Stimulated activated CD4-positive, alpha-beta T cell treated with anti-CD3 and anti-CD28 coated beads, Interleukin-15, amount 100 ng/mL, for 48 hours (primary cell): Measurements from ENCODE around the gene PDE7B.
"Not testable (repeated sequence)": the region's sequence is repeated elsewhere in the genome, so short reads cannot be mapped to it uniquely, and the experiment has no call there.

ENCODE experiments used
- DNase-seq, 2 donors: peaks; one replicate each; pipeline ENCODE4 v3.0.0-alpha.2; 2020; ENCODE audit warnings: low read depth in 2 of 2

PDE7B gene

GRCh38 chr6:136111831-136112230, 260.3 kb downstream of the PDE7B start:
- no peak for DNase-seq

DNA sequence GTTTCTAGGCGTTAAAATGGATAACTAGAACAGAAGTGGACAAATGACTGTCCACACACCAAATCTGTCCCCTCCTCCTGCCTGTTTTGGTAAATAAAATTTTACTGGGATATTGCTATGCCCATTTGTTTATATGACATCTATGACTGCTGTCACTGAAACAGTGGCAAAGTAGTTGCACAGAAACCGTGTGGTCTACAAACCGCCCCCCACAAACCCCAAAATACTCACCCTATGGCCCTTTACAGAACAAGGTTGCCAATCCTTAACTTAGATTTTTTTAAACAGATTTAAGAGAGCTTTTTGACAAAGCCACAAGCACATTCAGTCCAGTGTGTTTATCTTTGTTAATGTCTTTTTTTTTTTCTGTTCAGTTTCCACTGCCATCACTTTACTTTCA, 260.8 kb downstream of the PDE7B start:
- DNase-seq: no peak

DNA sequence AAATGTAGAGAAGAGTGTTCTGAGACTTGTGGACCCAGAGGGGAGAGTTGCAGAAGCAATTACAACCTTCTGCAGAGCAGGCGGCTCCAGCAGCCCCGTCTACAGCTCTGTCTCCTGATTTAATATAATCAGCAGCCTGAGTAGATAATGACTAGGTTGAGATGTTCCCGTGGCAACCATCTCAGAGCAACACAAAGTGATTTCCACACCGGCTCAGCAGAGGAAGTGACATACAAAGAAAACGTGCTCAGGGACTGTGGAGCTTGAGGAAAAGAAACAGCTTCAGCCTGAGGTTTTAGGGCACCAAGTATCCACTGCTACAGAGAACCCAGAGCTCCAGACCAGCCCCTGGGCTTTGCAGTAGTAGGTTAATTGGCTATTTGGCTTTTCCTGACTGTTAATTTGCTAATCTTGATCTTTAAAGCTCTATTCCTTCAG, 262.3 kb downstream of the PDE7B start:
- DNase-seq: no peak

- DNase-seq: no peak
These were observed 263.2 kb downstream of the PDE7B start for GRCh38 chr6:136114661-136115060.

- DNase-seq: no peak
These were observed 264.4 kb downstream of the PDE7B start for GRCh38 chr6:136115941-136116340.

- DNase-seq: no peak
These were observed 265.6 kb downstream of the PDE7B start for GRCh38 chr6:136117081-136117480.

- DNase-seq: no peak
These were observed 267.3 kb downstream of the PDE7B start for GRCh38 chr6:136118787-136119186.

DNA sequence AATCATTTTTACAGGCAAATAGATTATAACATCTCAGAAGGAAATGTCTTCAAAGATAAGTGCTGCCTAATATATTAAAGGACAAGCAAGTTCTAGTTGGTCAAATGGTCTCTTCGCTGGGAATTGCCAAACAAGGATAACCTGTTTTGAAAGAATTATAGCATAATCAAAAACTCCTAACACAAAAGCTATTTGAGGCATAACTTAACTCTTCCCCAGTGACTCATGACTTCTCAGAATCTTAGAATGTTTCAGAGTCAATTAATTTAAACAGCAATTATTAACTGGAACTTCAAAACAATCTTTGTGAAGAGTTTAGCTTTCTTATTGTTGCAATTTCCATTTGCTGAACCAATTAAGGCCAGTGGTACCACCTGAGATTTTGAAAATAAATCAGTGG, 272.0 kb downstream of the PDE7B start:
- DNase-seq: no peak

DNA sequence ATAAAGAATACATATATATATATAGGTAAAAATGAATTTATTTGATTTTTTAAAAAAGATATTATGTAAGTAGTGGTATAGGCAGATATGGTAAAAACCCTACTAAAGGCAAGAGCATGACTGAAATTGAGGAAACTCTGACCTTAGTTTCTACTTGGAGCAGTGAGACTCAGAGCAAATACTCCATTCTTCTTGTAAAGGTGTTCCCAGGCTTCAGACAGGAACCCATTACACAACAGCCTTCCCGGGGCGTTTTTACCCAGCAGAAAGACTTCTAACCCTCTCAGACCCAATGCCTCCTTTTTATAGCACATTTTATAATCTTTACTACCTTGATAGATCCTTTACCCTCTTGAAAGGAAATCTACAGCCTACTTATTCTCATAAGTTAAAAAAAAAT, 274.1 kb downstream of the PDE7B start:
- no peak for DNase-seq

- no peak for DNase-seq
These were observed 276.4 kb downstream of the PDE7B start for GRCh38 chr6:136127873-136128272.

DNA sequence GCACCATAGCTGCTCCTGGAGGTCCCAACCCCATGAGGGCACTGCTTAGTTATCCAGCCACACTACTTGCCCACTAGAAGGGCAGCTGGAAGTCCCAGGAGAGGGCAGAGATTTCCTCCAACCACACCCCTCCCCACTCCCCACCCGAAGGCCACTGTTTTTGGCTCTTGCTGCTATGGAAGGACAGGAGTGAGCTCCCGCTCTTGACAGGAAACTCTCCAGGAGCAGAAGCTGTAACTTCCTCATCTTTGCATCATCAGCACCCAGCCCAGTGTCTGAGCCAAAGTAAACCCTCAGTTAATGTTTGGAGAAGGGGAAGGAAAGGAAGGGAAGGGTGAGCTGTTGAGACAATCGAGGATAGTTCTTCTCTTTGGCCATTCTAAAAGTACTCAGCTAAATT, 277.9 kb downstream of the PDE7B start:
- DNase-seq: no peak

DNA sequence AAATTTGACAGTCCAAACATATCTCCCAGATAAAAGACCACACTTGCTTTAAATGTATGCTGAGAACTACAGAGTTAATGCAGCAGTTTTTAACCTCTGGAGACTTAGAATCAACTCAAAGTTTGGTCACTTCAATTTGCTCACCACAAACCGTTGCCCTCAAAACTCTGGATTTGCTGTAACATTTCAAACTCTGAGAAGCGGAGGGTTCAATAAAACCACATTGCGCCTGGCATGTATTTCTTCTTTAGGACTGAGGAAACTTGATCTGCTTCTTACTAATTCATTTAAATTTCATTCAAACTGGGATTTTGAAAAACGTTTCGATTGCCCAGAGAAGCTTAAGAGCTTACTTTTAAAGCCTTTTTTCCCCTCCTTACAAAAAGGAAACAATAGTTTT, 282.8 kb downstream of the PDE7B start:
- no peak for DNase-seq

GRCh38 chr6:136134751-136135150, 283.2 kb downstream of the PDE7B start:
- no peak for DNase-seq

DNA sequence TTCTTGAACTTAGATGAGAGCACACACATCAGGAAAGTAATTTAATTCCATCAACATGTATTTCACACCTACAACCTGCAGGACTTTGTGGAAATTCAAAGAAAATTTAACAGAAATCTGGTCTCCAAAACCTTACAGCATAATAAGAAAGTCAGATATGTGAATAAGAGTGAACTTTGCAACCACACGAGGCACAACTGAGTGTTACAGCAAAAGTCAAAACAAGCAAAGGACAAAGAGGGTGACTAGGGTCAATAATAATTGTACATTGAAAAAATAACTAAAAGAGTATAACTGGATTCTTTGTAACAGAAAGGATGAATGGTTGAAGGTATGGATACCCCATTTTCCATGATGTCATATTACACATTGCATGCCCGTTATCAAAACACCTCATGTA, 284.8 kb downstream of the PDE7B start:
- no peak for DNase-seq

- DNase-seq: no peak
These were observed 285.6 kb downstream of the PDE7B start for GRCh38 chr6:136137008-136137692.

DNA sequence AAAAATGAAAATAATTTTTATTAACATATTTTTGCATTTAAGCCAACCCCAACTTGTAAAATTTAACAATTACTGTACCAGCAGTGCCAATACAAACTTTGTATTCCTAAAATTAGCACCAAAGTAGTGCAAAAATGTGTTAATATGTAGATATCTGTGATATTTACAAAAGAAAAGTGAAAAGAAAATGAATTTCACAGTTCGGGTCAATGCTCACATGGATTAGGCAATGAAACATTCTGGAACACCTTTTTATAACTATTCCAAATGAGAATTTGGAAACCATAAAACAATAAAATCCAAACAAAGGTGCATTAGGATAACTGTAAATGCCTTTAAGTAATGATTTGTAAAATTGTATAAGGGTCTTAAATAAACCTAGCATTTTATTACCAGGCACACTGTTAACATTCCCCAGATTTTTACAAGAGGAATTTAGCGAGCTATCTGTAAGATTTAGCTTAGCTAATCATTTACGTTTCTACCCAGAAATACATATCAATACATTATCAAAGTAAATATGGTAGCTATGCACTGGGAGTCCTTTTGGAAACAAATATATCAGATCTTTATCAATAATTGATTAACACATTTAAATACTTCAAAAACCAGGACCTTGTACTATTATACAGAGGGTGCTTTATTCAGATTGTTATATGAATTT, 286.4 kb downstream of the PDE7B start:
- DNase-seq: no peak

- not testable (repeated sequence) for DNase-seq
These were observed 287.6 kb downstream of the PDE7B start for GRCh38 chr6:136139111-136139510.

GRCh38 chr6:136144251-136145023, 292.9 kb downstream of the PDE7B start:
- DNase-seq: no peak

- DNase-seq: no peak
These were observed 294.6 kb downstream of the PDE7B start for GRCh38 chr6:136146130-136146529.

DNA sequence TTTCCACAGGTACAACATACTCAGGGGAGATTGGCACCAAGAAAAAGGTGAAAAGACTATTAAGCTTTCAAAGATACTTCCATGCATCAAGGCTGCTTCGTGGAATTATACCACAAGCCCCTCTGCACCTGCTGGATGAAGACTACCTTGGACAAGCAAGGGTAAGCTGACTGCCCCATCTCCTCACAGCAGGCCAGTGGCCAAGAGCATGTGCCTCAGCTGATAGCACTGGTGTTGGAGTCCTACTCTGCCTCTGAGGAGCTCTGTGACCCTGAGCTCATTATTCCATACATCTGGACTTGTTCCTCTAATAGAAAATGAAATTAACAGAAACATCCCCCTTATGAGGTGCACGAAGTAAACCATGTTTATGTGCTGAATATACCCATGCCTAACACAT, 295.8 kb downstream of the PDE7B start:
- no peak for DNase-seq

DNA sequence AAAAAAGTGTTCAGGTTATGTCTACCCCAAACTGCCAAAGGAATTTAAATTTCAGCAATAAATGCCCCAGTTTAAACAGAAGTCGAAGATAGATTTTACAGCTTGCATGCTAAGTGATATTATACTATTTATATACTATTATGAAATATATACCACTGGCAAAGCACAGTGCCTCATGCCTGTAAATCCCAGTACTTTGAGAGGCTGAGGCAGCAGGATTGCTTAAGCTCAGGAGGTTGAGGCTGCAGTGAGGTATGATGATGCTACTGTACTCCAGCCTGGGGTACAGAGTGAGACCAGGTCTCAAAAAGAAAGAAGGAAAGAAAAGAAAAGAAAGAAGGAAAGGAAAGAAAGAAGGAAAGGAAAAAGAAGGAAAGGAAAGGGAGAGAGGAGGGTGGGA, 296.6 kb downstream of the PDE7B start:
- no peak for DNase-seq

GRCh38 chr6:136148523-136148922, 297.0 kb downstream of the PDE7B start:
- DNase-seq: no peak

DNA sequence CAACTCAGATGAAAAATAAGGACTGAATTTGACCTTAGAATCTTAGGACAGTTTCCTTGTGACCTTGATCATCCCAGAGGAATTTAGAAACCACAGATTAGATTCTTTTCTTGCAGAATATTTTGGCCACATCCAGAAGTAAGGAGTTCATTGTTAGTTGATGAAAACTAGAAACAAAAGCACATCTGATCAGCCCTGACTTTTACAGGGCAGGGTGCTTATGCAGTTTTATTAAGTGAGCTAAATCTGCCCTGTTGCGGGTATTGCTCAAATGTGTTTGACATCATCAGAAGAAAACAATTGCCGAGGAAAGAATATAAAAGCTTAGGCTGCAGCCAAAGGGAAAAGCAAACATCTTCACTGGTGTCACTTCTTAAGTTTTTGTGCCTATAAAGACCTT, 297.8 kb downstream of the PDE7B start:
- no peak for DNase-seq
